HCT116 (cell line): ENCODE data around the gene CD3E. TPM values are rescaled to one million over a fixed set of nuclear protein-coding genes. Genes with fewer than 3 reads are reported as not detected.

Source experiments
- ATAC-seq: fragments of 200-7000 bp; cut with Tn5 transposase; 2 replicates; pipeline ENCODE4 v1.9.1; 2020; ENCODE audit warnings: mild to moderate bottlenecking, moderate library complexity
- BruUV-seq: library from RNA; stranded (reverse); fragments of 400-500 nt; replicated peaks from 2 replicates; lab custom pipeline; 2021; lab: Mats Ljungman, UMichigan
- CTCF ChIA-PET: fragments of 300-600 bp; sonication (Branson Sonifier 250); formaldehyde crosslinking; loops from one replicate; lab custom pipeline; 2021; ENCODE audit warnings: antibody characterized with exemption; lab: Charles Lee
- POLR2A ChIA-PET: fragments of 300-600, 350-600 bp; sonication (Branson Sonifier 250); formaldehyde crosslinking; loops from one replicate; lab custom pipeline; 2021; ENCODE audit warnings: antibody characterized with exemption; lab: Charles Lee
- RAD21 ChIA-PET, 2 experiments: fragments of 300-600 bp; sonication (Branson Sonifier 250); formaldehyde crosslinking; loops; one replicate each; lab custom pipeline; 2023; ENCODE audit warnings: low total read pairs in 2 of 2; ENCODE audit not compliant: uncharacterized antibody in 2 of 2, unreplicated experiment in 2 of 2, low non-redundant PET in 1 of 2; lab: Charles Lee
- DNase-seq: peaks from one replicate; pipeline ENCODE4 v3.0.0-alpha.2; 2010; ENCODE audit warnings: low read depth, low spot score
- H2AFZ ChIP-seq: fragments of 200-600 bp; shearing (Covaris generic), sonication (generic); 2 replicates; pipeline ENCODE4 v1.6.1; 2017; ENCODE audit warnings: low read depth, mixed run types, mixed read lengths, antibody characterized with exemption, low read length; ENCODE audit not compliant: poor library complexity, severe bottlenecking
- H3K27ac ChIP-seq: 2 replicates; pipeline ENCODE4 v1.5.1; 2012; ENCODE audit warnings: low read depth, low read length
- H3K27me3 ChIP-seq: fragments of 200-600 bp; sonication (generic); 2 replicates; pipeline ENCODE4 v1.6.1; 2016; ENCODE audit warnings: mixed run types, low read length, mixed read lengths; ENCODE audit not compliant: insufficient read depth
- H3K36me3 ChIP-seq, 2 experiments: fragments of 200-500 bp in 1 of 2; fragments of 200-600 bp in 1 of 2; sonication (Bioruptor generic) in 1 of 2; sonication (generic) in 1 of 2; 2 replicates each; pipeline versions ENCODE4 v1.5.1 to v1.6.1; 2014 to 2016; ENCODE audit warnings: low read length in 2 of 2, inconsistent platforms in 1 of 2, mixed read lengths in 1 of 2, mixed run types in 1 of 2; ENCODE audit not compliant: insufficient read depth in 2 of 2, control insufficient read depth in 1 of 2
- H3K4me1 ChIP-seq, 2 experiments: fragments of 200-600 bp in 1 of 2; sonication (generic) in 1 of 2; 2 replicates each; pipeline versions ENCODE4 v1.5.1 to v1.6.1; 2012 to 2017; ENCODE audit warnings: low read length in 2 of 2, inconsistent platforms in 1 of 2, mild to moderate bottlenecking in 1 of 2, mixed read lengths in 1 of 2, mixed run types in 1 of 2, moderate library complexity in 1 of 2; ENCODE audit not compliant: insufficient read depth in 2 of 2, control insufficient read depth in 1 of 2
- H3K4me2 ChIP-seq: fragments of 200-600 bp; sonication (generic); 2 replicates; pipeline ENCODE4 v1.6.1; 2017; ENCODE audit warnings: mixed run types, low read length, mixed read lengths
- H3K4me3 ChIP-seq, 2 experiments: fragments of 200-600 bp in 1 of 2; sonication (generic) in 1 of 2; replicated peaks in 1 of 2; 2 replicates each; pipeline ENCODE4 v1.5.1; 2011 to 2016; ENCODE audit warnings: low read length in 2 of 2, control low read depth in 1 of 2, low read depth in 1 of 2, mild to moderate bottlenecking in 1 of 2, mixed read lengths in 1 of 2, mixed run types in 1 of 2
- H3K79me2 ChIP-seq: fragments of 200-600 bp; sonication (generic); 2 replicates; pipeline ENCODE4 v1.6.1; 2017; ENCODE audit warnings: mild to moderate bottlenecking, mixed run types, low read length, moderate library complexity, mixed read lengths; ENCODE audit not compliant: insufficient read depth
- H3K9ac ChIP-seq: fragments of 200-600 bp; sonication (generic); 2 replicates; pipeline ENCODE4 v1.6.1; 2016; ENCODE audit warnings: low read length, mixed read lengths
- H3K9me2 ChIP-seq: fragments of 200-600 bp; sonication (generic), shearing (Covaris generic); 2 replicates; pipeline ENCODE4 v1.6.1; 2017; ENCODE audit warnings: mixed run types, mild to moderate bottlenecking, moderate library complexity; ENCODE audit not compliant: insufficient read depth
- H3K9me3 ChIP-seq, 2 experiments: fragments of 200-500 bp in 1 of 2; fragments of 200-600 bp in 1 of 2; sonication (Bioruptor generic) in 1 of 2; sonication (generic) in 1 of 2; 2 replicates each; pipeline ENCODE4 v1.6.1; 2014 to 2017; ENCODE audit warnings: low read length in 2 of 2, mixed read lengths in 2 of 2, inconsistent platforms in 1 of 2, low read depth in 1 of 2, mild to moderate bottlenecking in 1 of 2, mixed run types in 1 of 2, moderate library complexity in 1 of 2; ENCODE audit not compliant: control insufficient read depth in 1 of 2, insufficient read depth in 1 of 2
- H4K20me1 ChIP-seq: fragments of 200-600 bp; sonication (generic), shearing (Covaris generic); 2 replicates; pipeline ENCODE4 v1.6.1; 2017; ENCODE audit warnings: mixed run types, mild to moderate bottlenecking, moderate library complexity; ENCODE audit not compliant: insufficient read depth
- CTCF ChIP-seq, 3 experiments: fragments of 200-600 bp in 1 of 3; sonication (generic) in 1 of 3; IDR thresholded peaks in 2 of 3; conservative IDR thresholded peaks in 1 of 3; 2 replicates each; pipeline ENCODE4 v1.5.1; 2012 to 2017; ENCODE audit warnings: low read depth in 2 of 3, low read length in 2 of 3, antibody characterized with exemption in 1 of 3, borderline replicate concordance in 1 of 3, control low read depth in 1 of 3, mild to moderate bottlenecking in 1 of 3, mixed read lengths in 1 of 3, mixed run types in 1 of 3, moderate library complexity in 1 of 3; ENCODE audit not compliant: insufficient read depth in 1 of 3
- EGR1 ChIP-seq: IDR thresholded peaks from 2 replicates; pipeline ENCODE4 v1.6.1; 2012; ENCODE audit warnings: low read depth
- ELF1 ChIP-seq: IDR thresholded peaks from 2 replicates; pipeline ENCODE4 v1.6.1; 2012; ENCODE audit warnings: low read depth, borderline replicate concordance
- EZH2phosphoT487 ChIP-seq: fragments of 200-600 bp; IDR thresholded peaks from 2 replicates; pipeline ENCODE4 v1.6.1; 2018; ENCODE audit warnings: antibody characterized with exemption, borderline replicate concordance
- POLR2A ChIP-seq: IDR thresholded peaks from 2 replicates; pipeline ENCODE4 v1.7.0; 2011; ENCODE audit warnings: borderline replicate concordance; ENCODE audit not compliant: insufficient read depth, insufficient read length; ENCODE audit errors: extremely low read depth
- RAD21 ChIP-seq: IDR thresholded peaks from 2 replicates; pipeline ENCODE4 v1.6.1; 2012; ENCODE audit warnings: low read depth, mild to moderate bottlenecking
- REST ChIP-seq: IDR thresholded peaks from 2 replicates; pipeline ENCODE4 v1.6.1; 2012; ENCODE audit warnings: low read depth
- TCF7L2 ChIP-seq: IDR thresholded peaks from 2 replicates; pipeline ENCODE4 v1.7.0; 2011; ENCODE audit warnings: borderline replicate concordance, inconsistent platforms; ENCODE audit not compliant: insufficient read depth, insufficient read length; ENCODE audit errors: extremely low read depth
- YY1 ChIP-seq: IDR thresholded peaks from 2 replicates; pipeline ENCODE4 v1.6.1; 2011; ENCODE audit warnings: low read length, low read depth, moderate library complexity, mild to moderate bottlenecking; ENCODE audit not compliant: insufficient replicate concordance; ENCODE audit errors: extremely low read depth
- ZNF274 ChIP-seq: fragments of 200-500 bp; sonication (Bioruptor generic); IDR thresholded peaks from 2 replicates; pipeline ENCODE4 v1.6.1; 2014; ENCODE audit warnings: mild to moderate bottlenecking, low read depth, low read length, inconsistent platforms
- intact Hi-C: fragments of 100-400 bp; cut with micrococcal nuclease; formaldehyde crosslinking; loops from 2 replicates; pipeline ENCODE4 v1.10.0; 2022
- total RNA-seq: library from RNA; stranded (reverse); gene quantifications from one replicate; pipeline ENCODE4 v1.2.1, GENCODE V29; 2021; ENCODE audit not compliant: unreplicated experiment

The CD3E gene
- total RNA-seq, 1 experiment from 2014 or later: 0.79 TPM

GRCh38 chr11:118313242-118313641 lies 8.7 kb downstream of the CD3E start:
- H3K4me1 ChIP-seq: no peaks in the 10 kb centered on the region
- no peak for ATAC-seq
- H4K20me1 ChIP-seq: no peaks in the 10 kb centered on the region
- no peaks in the 10 kb centered on the region for H3K9me3 ChIP-seq
- H3K9ac ChIP-seq: no peak overlapping the region
- RAD21 ChIA-PET: no interaction called here
- H3K27ac ChIP-seq: no peak overlapping the region
- H3K36me3 ChIP-seq: no peaks in the 10 kb centered on the region
- CTCF ChIA-PET: no interaction called here
- H3K4me3 ChIP-seq: no peak overlapping the region
- no TSS peak for BruUV-seq
- H2AFZ ChIP-seq: no peak overlapping the region
- TF ChIP-seq TCF7L2: no peak
- no peak for TF ChIP-seq EZH2phosphoT487
- TF ChIP-seq RAD21: no peak
- TF ChIP-seq POLR2A: no peak
- no peak for TF ChIP-seq EGR1
- no peak for TF ChIP-seq CTCF (IDR thresholded peaks at IDR 0.05 in 2 of 3, conservative IDR thresholded peaks at IDR 0.05 in 1 of 3; ENCODE audit: borderline replicate concordance in 1 of 3, insufficient read depth in 1 of 3, low read depth in 2 of 3, low read length in 2 of 3)
- TF ChIP-seq ELF1: no peak
- TF ChIP-seq REST: no peak
- TF ChIP-seq ZNF274: no peak
- TF ChIP-seq YY1: no peak
- TF ChIP-seq, all 23 proteins: peak for 0
- no peaks in the 10 kb centered on the region for H3K79me2 ChIP-seq
- H3K27me3 ChIP-seq: no peaks in the 10 kb centered on the region
- DNase-seq: no peak
- no peaks in the 10 kb centered on the region for H3K9me2 ChIP-seq
- intact Hi-C loops: no loop called here
- no peak overlapping the region for H3K4me2 ChIP-seq
- POLR2A ChIA-PET: no interaction called here
